Measurements from ENCODE around the gene KIF11.
"Not testable (repeated sequence)": the region's sequence is repeated elsewhere in the genome, so short reads cannot be mapped to it uniquely, and the experiment has no call there.

Gene KIF11

GRCh38 chr10:92619368-92619767 is 26.4 kb downstream of the KIF11 start:
- H3K4me3 ChIP-seq (ENCODE audit: low read depth, low read length): no peak overlapping the region
- TF ChIP-seq CTCF (IDR thresholded peaks at IDR 0.05; ENCODE audit: low read depth, low read length, missing control alignments): no peak
- no peak for DNase-seq (ENCODE audit: low read depth)

DNA sequence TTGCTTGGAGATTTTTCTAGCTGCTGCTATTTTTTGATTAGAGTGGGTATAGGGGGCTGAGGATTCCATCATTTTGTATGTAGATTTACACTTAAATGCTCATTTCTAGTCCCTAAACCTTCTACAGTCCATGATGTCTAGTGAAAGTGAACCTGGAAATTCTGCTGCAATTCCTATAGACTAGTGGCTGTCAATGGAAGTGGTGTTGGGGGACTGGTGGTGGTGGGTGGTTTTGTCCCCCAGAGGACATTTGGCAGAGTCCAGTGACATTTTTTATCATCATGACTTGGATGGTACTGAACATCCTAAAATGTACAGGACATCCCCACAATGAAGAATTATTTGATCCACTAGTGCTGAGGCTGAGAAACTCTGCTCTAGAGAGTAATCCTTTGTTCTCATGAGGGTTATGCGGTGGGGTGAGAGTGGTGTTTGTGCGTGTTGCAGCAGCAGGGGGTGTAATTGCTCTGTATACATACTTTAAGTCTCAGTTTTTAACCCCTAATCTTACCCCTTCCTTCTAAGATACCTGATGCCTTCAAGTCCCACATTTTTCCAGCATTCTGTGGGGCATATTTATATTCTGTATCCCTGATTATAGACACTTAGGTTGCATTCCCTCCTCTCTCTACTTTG is 35.0 kb downstream of the KIF11 start:
- DNase-seq (ENCODE audit: low read depth): no peak
- H3K4me3 ChIP-seq (ENCODE audit: low read depth, low read length): no peak overlapping the region
- no peak for TF ChIP-seq CTCF (IDR thresholded peaks at IDR 0.05; ENCODE audit: low read depth, low read length, missing control alignments)

DNA sequence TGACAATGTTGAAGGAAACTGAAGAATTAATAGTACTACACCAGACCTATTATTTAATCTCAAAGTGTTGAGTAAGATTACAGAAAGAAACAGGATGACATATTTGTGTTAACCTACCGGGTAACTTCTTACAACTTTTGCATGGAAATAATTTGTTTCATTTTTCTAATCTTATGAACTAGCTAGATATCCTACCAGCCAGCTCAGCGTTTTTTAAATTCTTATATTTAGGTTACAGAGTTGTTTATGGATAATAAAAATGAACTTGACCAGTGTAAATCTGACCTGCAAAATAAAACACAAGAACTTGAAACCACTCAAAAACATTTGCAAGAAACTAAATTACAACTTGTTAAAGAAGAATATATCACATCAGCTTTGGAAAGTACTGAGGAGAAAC is 37.0 kb downstream of the KIF11 start:
- no peak for DNase-seq (ENCODE audit: low read depth)
- no peak overlapping the region for H3K4me3 ChIP-seq (ENCODE audit: low read depth, low read length)
- TF ChIP-seq CTCF (IDR thresholded peaks at IDR 0.05; ENCODE audit: low read depth, low read length, missing control alignments): no peak

DNA sequence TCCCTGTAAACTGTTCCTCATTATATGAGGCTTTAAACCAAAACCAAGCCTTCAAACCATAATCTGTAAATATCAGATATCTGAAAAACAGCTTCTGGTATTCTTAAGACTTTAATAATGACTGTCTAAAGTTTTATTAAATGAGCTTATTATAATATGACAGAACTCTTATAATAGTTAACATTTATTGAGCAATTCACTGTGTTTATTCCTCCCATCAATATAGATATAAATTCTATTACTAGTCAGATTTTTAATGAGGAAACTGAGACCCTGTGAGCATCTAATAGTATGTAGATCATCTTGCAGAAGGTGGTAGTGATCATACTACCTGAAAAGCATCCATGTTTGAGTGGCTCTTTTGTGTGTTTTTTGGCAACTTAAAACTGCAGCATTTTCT is 45.1 kb downstream of the KIF11 start:
- no peak for TF ChIP-seq CTCF (IDR thresholded peaks at IDR 0.05; ENCODE audit: low read depth, low read length, missing control alignments)
- H3K4me3 ChIP-seq (ENCODE audit: low read depth, low read length): no peak overlapping the region
- no peak for DNase-seq (ENCODE audit: low read depth)

DNA sequence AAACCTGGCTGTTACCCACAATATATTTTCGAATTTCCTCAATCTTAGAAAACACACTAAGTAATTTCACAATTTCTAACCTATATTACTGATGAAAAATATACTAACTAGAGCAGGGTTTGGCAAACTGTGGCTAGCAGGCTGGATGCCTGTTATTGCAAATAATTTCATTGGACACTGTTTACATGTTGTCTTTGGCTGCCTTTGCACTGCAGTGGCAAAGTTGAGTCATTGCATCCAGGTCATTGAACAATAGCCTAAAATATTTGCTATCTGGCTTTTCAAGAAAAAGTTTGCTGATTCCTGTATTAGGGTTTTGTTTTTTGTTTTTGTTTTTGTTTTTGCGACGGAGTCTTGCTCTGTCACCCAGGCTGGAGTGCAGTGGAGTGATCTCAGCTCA is 47.2 kb downstream of the KIF11 start:
- TF ChIP-seq CTCF (IDR thresholded peaks at IDR 0.05; ENCODE audit: low read depth, low read length, missing control alignments): no peak
- H3K4me3 ChIP-seq (ENCODE audit: low read depth, low read length): no peak overlapping the region
- no peak for DNase-seq (ENCODE audit: low read depth)

GRCh38 chr10:92641492-92641891 is 48.6 kb downstream of the KIF11 start:
- H3K4me3 ChIP-seq (ENCODE audit: low read depth, low read length): no peak overlapping the region
- no peak for TF ChIP-seq CTCF (IDR thresholded peaks at IDR 0.05; ENCODE audit: low read depth, low read length, missing control alignments)
- DNase-seq (ENCODE audit: low read depth): no peak

DNA sequence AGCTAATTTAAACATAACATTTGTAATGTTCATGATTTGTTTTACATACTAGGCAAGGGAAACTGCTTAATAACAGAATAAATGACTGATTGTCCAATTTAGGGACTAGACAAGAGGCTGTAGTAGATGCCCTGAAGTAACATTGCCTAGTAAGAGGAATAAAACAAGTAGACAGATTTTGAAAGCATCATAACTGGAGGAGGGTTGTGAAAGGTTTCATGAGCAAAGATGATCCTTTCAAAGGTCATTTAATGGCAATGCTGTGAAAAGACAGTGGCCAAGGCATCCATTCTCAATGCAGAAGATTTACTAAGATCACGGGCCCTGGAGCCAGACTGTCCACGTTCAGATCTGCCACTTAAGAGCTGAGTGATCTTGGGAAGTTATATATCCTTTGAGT is 52.0 kb downstream of the KIF11 start:
- no peak for DNase-seq (ENCODE audit: low read depth)
- no peak for TF ChIP-seq CTCF (IDR thresholded peaks at IDR 0.05; ENCODE audit: low read depth, low read length, missing control alignments)
- H3K4me3 ChIP-seq (ENCODE audit: low read depth, low read length): no peak overlapping the region

GRCh38 chr10:92650864-92651263 is 57.9 kb downstream of the KIF11 start:
- DNase-seq (ENCODE audit: low read depth); H3K4me3 ChIP-seq (ENCODE audit: low read depth, low read length): not testable (repeated sequence)

All from GM12864 (cell line).